Activated B cell treated with CpG ODN at 0.5 μM for 24 hours (primary cell): Measurements from ENCODE around the gene SLC24A4. TPM values are rescaled to one million over a fixed set of nuclear protein-coding genes. Genes with fewer than 3 reads are reported as not detected.

ENCODE experiments used
- ATAC-seq: fragments of 200-7000 bp; cut with Tn5 transposase; one replicate; pipeline ENCODE4 v1.10.0; 2021; ENCODE audit warnings: low read depth, mild to moderate bottlenecking, moderate library complexity
- CTCF ChIA-PET: fragments of 350-600 bp; sonication (Branson Sonifier 250); formaldehyde crosslinking; loops from one replicate; lab custom pipeline; 2021; ENCODE audit warnings: antibody characterized with exemption; lab: Charles Lee
- POLR2A ChIA-PET: fragments of 350-600 bp; sonication (Branson Sonifier 250); formaldehyde crosslinking; loops from one replicate; lab custom pipeline; 2021; ENCODE audit warnings: antibody characterized with exemption; lab: Charles Lee
- DNase-seq: peaks from one replicate; pipeline ENCODE4 v3.0.0; 2022
- H3K27ac Mint-ChIP-seq: one replicate; pipeline ENCODE4 v1.8.0; 2020; ENCODE audit warnings: mixed read lengths
- H3K27me3 Mint-ChIP-seq: one replicate; pipeline ENCODE4 v1.8.0; 2021; ENCODE audit warnings: mixed read lengths
- H3K36me3 Mint-ChIP-seq: one replicate; pipeline ENCODE4 v1.8.0; 2021; ENCODE audit warnings: low read depth, mixed read lengths
- H3K4me1 Mint-ChIP-seq: one replicate; pipeline ENCODE4 v1.8.0; 2021; ENCODE audit warnings: mixed read lengths
- H3K4me3 Mint-ChIP-seq: one replicate; pipeline ENCODE4 v1.8.0; 2020; ENCODE audit warnings: mild to moderate bottlenecking, mixed read lengths
- H3K9me3 Mint-ChIP-seq: one replicate; pipeline ENCODE4 v1.8.0; 2020; ENCODE audit warnings: mixed read lengths
- intact Hi-C: fragments of 100-400 bp; cut with micrococcal nuclease; formaldehyde crosslinking; loops from one replicate; pipeline ENCODE4 v1.15.1; 2024
- total RNA-seq: library from RNA; stranded (reverse); gene quantifications from 2 replicates; pipeline ENCODE4 v1.2.3, GENCODE V29; 2022
- TF ChIP-seq, protein P1 (sequence below): fragments of 200-600 bp; IDR thresholded peaks from one replicate; pipeline ENCODE4 v1.8.0; 2022; ENCODE audit warnings: antibody characterized with exemption, mild to moderate bottlenecking

The SLC24A4 gene
- total RNA-seq, 1 donor from 2014 or later = 0.09 TPM

- ChIA-PET CTCF (no interaction called here), POLR2A (no interaction called here)
- Mint-ChIP-seq H3K27ac (peak overlapping the region; percentile 16), H3K36me3 (no peaks in the 10 kb centered on the region), H3K9me3 (no peaks in the 10 kb centered on the region), H3K27me3 (no peaks in the 10 kb centered on the region), H3K4me1 (peaks cover 6% of the 10 kb centered on the region), H3K4me3 (no peak overlapping the region)
- intact Hi-C loops = no loop called here
- no peak for ATAC-seq
- DNase-seq = no peak
- TF ChIP-seq, protein P1, sequence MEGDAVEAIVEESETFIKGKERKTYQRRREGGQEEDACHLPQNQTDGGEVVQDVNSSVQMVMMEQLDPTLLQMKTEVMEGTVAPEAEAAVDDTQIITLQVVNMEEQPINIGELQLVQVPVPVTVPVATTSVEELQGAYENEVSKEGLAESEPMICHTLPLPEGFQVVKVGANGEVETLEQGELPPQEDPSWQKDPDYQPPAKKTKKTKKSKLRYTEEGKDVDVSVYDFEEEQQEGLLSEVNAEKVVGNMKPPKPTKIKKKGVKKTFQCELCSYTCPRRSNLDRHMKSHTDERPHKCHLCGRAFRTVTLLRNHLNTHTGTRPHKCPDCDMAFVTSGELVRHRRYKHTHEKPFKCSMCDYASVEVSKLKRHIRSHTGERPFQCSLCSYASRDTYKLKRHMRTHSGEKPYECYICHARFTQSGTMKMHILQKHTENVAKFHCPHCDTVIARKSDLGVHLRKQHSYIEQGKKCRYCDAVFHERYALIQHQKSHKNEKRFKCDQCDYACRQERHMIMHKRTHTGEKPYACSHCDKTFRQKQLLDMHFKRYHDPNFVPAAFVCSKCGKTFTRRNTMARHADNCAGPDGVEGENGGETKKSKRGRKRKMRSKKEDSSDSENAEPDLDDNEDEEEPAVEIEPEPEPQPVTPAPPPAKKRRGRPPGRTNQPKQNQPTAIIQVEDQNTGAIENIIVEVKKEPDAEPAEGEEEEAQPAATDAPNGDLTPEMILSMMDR = no peak
These were observed 124.6 kb downstream of the SLC24A4 start for GRCh38 chr14:92447416-92448197.

- H3K27ac Mint-ChIP-seq = no peak overlapping the region
These were observed 125.8 kb downstream of the SLC24A4 start for GRCh38 chr14:92448786-92449185.

DNA sequence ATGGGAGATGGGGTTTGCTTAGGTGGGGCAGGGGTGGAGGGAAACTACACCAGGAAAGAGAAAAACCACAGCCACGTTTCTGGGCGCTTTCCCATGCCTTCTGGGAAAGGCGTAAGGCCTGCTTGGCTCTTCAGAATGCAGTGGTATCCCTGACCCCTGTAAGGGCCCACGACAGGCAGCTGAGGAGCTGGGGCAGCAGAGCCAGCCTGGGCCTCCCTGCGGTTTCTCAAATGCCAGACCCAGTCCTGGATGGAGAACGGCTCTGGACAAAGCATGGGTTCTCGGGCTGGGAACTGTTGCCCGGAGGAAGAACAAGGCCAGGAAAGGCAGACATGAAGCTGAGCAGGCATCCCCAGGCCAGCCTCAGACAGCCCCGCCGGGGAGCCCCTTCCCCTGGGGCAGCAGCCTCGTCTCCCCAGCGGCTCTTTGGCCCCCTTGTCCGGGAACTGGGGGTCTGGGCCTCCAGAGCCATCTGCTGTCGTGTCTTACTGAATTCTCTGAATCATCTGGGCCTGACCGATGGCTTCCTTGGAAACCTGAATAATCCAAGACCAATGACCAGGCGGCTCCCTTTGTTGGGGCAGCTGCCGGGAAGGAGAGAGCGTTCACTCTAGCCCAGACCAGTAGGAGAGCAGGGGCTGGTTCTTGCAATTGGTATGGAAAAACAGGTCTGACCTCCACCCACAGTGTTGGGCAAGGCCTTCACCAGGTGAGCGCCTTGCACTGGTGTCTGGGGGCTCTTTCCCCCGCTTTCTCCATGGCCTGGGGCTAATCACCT, 126.6 kb downstream of the SLC24A4 start:
- ATAC-seq = no peak
- no peaks in the 10 kb centered on the region for H3K27me3 Mint-ChIP-seq
- no peak overlapping the region for H3K27ac Mint-ChIP-seq
- ChIA-PET CTCF (no interaction called here), POLR2A (no interaction called here)
- TF ChIP-seq, protein P1 = no peak
- H3K4me1 Mint-ChIP-seq = no peaks in the 10 kb centered on the region
- H3K9me3 Mint-ChIP-seq = no peaks in the 10 kb centered on the region
- intact Hi-C loops = no loop called here
- no peaks in the 10 kb centered on the region for H3K36me3 Mint-ChIP-seq
- no peak for DNase-seq
- H3K4me3 Mint-ChIP-seq = no peak overlapping the region

More at GRCh38 chr14:92448786-92449185, 125.8 kb downstream of the SLC24A4 start:
- DNase-seq (no peak), ATAC-seq (no peak)
- H3K4me1 Mint-ChIP-seq = no peaks in the 10 kb centered on the region
- H3K4me3 Mint-ChIP-seq = no peak overlapping the region
- no peaks in the 10 kb centered on the region for H3K9me3 Mint-ChIP-seq
- no peaks in the 10 kb centered on the region for H3K36me3 Mint-ChIP-seq
- ChIA-PET POLR2A (interaction anchor here (0.6 kb wide), 1 partner anchor 20 kb away, joined by 4 read pairs; no protein-coding TSS in a partner anchor), CTCF (no interaction called here)
- H3K27me3 Mint-ChIP-seq = no peaks in the 10 kb centered on the region
- TF ChIP-seq, protein P1 = no peak
- intact Hi-C loops = no loop called here

DNA sequence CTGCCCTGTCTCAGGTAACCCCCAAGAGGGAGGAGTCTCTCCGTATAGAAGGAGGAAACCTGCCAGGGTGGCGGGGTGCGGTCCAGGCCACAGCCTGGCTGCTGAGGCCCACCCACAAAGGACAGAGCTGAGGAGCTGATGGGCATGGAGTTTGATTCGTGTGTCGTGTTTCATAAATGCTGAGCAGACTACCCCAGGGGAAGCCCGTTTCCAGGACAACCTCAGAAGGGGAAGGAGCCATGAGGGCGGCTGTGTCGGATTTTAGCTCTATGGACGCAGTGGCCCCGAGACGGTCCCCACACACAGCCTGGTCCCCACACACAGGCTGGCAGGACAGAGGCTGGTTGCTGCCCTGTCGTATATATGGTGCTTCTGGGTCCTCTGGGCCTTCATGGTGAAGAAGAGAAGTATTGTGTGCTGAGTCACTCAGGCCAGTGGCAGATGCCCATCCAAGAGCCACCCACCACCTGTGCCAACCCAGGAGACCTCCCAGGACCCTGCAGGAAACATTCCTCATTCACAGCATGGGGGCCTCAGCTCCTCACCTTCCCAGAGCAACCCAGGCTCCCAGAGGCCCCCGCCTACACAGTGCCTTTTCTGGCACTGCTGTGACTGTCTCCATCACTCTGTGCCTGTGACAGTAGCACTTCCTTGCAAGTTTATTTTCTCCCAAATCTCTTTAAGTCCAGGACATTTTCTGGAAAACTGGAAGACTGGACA, 127.5 kb downstream of the SLC24A4 start:
- H3K27me3 Mint-ChIP-seq = no peaks in the 10 kb centered on the region
- DNase-seq (no peak), ATAC-seq (no peak)
- no peaks in the 10 kb centered on the region for H3K4me1 Mint-ChIP-seq
- ChIA-PET CTCF (no interaction called here), POLR2A (no interaction called here)
- H3K36me3 Mint-ChIP-seq = no peaks in the 10 kb centered on the region
- TF ChIP-seq, protein P1 = no peak
- no peaks in the 10 kb centered on the region for H3K9me3 Mint-ChIP-seq
- H3K27ac Mint-ChIP-seq = no peak overlapping the region
- intact Hi-C loops = no loop called here
- no peak overlapping the region for H3K4me3 Mint-ChIP-seq

DNA sequence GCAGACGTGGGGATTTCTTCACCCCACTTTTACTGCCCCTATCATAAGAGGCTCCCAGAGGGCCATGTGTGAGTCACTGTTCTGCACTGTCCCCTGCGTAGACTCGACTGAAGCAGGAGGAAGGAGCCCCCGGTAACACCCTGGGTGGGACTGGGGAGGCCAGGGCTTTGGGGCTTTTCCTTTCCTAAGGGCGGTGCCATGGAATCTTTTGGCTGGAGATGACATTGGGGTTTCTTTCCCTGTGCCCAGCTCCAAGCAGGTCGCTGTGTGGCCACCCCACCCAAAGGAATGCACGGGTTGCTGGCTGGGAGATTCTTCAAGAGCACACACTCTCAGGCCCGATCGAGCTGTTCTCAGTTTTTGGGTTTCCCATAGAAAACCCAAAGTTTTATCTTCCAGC, 128.3 kb downstream of the SLC24A4 start:
- POLR2A ChIA-PET = no interaction called here
- H3K27ac Mint-ChIP-seq = no peak overlapping the region
- no peaks in the 10 kb centered on the region for H3K9me3 Mint-ChIP-seq

More for the DNA sequence above, 128.3 kb downstream of the SLC24A4 start:
- TF ChIP-seq, protein P1 = no peak
- no peak for ATAC-seq
- CTCF ChIA-PET = no interaction called here
- intact Hi-C loops = no loop called here
- DNase-seq = no peak
- H3K27me3 Mint-ChIP-seq = no peaks in the 10 kb centered on the region
- H3K4me3 Mint-ChIP-seq = no peak overlapping the region
- H3K36me3 Mint-ChIP-seq = no peaks in the 10 kb centered on the region
- H3K4me1 Mint-ChIP-seq = no peaks in the 10 kb centered on the region
